MV-4-11 (cell line): Measurements from ENCODE around the gene METTL6.
"Not testable (repeated sequence)": the region's sequence is repeated elsewhere in the genome, so short reads cannot be mapped to it uniquely, and the experiment has no call there.

ENCODE experiments used
- DNase-seq: peaks from one replicate; lab custom pipeline; 2025; lab: John Stamatoyannopoulos, UW

METTL6 gene

GRCh38 chr3:15364078-15364477 is 63.3 kb downstream of the METTL6 start:
- not testable (repeated sequence) for DNase-seq

GRCh38 chr3:15361494-15362214 is 65.7 kb downstream of the METTL6 start:
- peak; percentile 72 for DNase-seq

GRCh38 chr3:15360788-15361493 is 66.4 kb downstream of the METTL6 start:
- peak; percentile 59 for DNase-seq
